ENCODE results near the gene PANK4. TPM values are rescaled to one million over a fixed set of nuclear protein-coding genes. Genes with fewer than 3 reads are reported as not detected.

PANK4 gene
- total RNA-seq, 1 experiment from 2014 or later, result 32.2 TPM

DNA sequence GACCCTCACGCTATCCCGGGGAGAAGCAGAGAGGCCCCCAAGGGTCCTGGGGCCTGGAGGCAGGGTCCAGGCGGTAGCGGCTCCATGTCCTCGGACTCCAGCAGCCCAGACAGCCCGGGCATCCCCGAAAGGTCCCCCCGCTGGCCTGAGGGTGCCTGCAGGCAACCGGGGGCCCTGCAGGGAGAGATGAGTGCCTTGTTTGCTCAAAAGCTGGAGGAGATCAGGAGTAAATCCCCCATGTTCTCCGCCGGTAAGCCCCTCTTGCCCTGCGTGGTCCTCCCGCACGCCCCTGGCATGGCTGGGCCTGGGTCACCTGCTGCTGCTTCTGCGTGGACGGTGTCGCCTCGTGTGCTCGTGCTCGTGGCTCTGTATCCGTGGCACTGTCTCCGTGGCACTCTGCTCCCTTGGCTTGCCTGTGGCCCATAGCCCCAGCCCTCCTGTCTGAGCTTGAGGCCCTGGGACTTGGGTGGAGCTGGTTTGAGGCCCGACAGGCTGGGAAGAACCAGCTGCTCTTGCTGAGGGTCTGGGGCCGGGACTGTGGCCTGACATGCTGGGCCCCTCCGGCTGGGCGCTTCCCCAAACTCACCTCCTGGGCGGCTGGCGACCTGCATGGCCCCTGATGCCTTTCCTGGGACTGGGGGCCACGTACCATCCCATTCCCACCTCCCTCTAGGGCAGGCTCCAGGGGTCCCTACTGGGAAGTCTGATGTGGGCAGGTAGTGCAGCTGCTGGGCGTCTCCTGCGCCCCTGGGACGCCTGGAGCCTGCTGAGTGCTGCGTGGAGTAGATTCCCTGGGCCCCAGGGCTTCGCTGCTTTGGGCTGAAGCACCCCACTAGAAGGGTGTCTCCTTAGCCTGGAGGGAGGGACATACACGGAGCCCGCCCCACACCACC lies 23.5 kb downstream of the PANK4 start:
- no peaks in the 10 kb centered on the region for H3K4me1 Mint-ChIP-seq
- no peak overlapping the region for H4K5ac ChIP-seq (ENCODE audit: insufficient read length, low read depth, low read length)
- H3K4me3 Mint-ChIP-seq, result no peak overlapping the region
- no peak overlapping the region for H4K8ac ChIP-seq (replicated peaks; ENCODE audit: insufficient read length, low read depth, low read length)
- no CpG with 5 or more reads among the region's 36 CpGs for WGBS (ENCODE audit: extremely low coverage, insufficient read length, low lambda C conversion rate)
- no peaks in the 10 kb centered on the region for H3K79me1 ChIP-seq (ENCODE audit: insufficient read depth, low read depth, low read length, poor library complexity, severe bottlenecking)
- peaks cover 0 to under 1% (median 0%) of the 10 kb centered on the region in 3 experiments; a peak in 1 of 7 replicates for H3K36me3 Mint-ChIP-seq (ENCODE audit: insufficient read depth in 1 of 3, low read depth in 3 of 3)
- H3K56ac ChIP-seq (ENCODE audit: insufficient read length, low read depth, low read length), result no peak overlapping the region
- H3K14ac ChIP-seq (ENCODE audit: insufficient read depth, low read length), result no peak overlapping the region
- H3K27ac Mint-ChIP-seq, result no peak overlapping the region
- H2BK15ac ChIP-seq (ENCODE audit: low read depth, low read length), result no peak overlapping the region
- H3K9me3 Mint-ChIP-seq, result no peaks in the 10 kb centered on the region
- H3K9ac ChIP-seq (ENCODE audit: extremely low read depth, insufficient read length, low read length), result no peak overlapping the region
- H2BK5ac ChIP-seq (ENCODE audit: insufficient read length, low read length), result no peak overlapping the region
- no peak overlapping the region for H2BK12ac ChIP-seq (ENCODE audit: insufficient read length, low read depth, low read length)
- H3K23me2 ChIP-seq (ENCODE audit: insufficient read length, low read depth, low read length, poor library complexity, severe bottlenecking), result no peaks in the 10 kb centered on the region
- H4K91ac ChIP-seq (ENCODE audit: insufficient read length, low read depth, low read length), result no peak overlapping the region
- no peak overlapping the region for H3T11ph ChIP-seq (ENCODE audit: low read length)
- H3K4me2 ChIP-seq (ENCODE audit: insufficient read depth, insufficient read length, low read length), result no peak overlapping the region
- no peak overlapping the region for H3K18ac ChIP-seq (ENCODE audit: insufficient read length, low read depth, low read length)
- no peaks in the 10 kb centered on the region for H3K27me3 ChIP-seq (ENCODE audit: insufficient read depth, low read length)
- no peak overlapping the region for H2AK5ac ChIP-seq (ENCODE audit: insufficient read length, low read length)
- no peak overlapping the region for H2AFZ ChIP-seq (ENCODE audit: low read length)
- H3K27ac ChIP-seq (ENCODE audit: insufficient read length, low read depth, low read length), result no peak overlapping the region
- TF ChIP-seq, protein P1, sequence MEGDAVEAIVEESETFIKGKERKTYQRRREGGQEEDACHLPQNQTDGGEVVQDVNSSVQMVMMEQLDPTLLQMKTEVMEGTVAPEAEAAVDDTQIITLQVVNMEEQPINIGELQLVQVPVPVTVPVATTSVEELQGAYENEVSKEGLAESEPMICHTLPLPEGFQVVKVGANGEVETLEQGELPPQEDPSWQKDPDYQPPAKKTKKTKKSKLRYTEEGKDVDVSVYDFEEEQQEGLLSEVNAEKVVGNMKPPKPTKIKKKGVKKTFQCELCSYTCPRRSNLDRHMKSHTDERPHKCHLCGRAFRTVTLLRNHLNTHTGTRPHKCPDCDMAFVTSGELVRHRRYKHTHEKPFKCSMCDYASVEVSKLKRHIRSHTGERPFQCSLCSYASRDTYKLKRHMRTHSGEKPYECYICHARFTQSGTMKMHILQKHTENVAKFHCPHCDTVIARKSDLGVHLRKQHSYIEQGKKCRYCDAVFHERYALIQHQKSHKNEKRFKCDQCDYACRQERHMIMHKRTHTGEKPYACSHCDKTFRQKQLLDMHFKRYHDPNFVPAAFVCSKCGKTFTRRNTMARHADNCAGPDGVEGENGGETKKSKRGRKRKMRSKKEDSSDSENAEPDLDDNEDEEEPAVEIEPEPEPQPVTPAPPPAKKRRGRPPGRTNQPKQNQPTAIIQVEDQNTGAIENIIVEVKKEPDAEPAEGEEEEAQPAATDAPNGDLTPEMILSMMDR (conservative IDR thresholded peaks at IDR 0.05), result no peak
- H3K79me2 ChIP-seq (ENCODE audit: insufficient read depth, low read length), result no peaks in the 10 kb centered on the region
- no peak overlapping the region for H2BK20ac ChIP-seq (ENCODE audit: low read depth, low read length, poor library complexity, severe bottlenecking)
- peaks cover 6% of the 10 kb centered on the region for H3K27me3 Mint-ChIP-seq (ENCODE audit: low read depth)
- no peaks in the 10 kb centered on the region for H4K20me1 ChIP-seq (ENCODE audit: control insufficient read depth, insufficient read depth, insufficient read length)
- no peak overlapping the region for H2BK120ac ChIP-seq (ENCODE audit: low read depth, low read length, poor library complexity, severe bottlenecking)
- H3K4ac ChIP-seq (ENCODE audit: low read depth, low read length), result no peak overlapping the region
- H3K23ac ChIP-seq (ENCODE audit: insufficient read length, low read depth, low read length), result no peak overlapping the region
- no peak for DNase-seq
- no peaks in the 10 kb centered on the region for H3K4me1 ChIP-seq (ENCODE audit: insufficient read depth, low read length)
- no peaks in the 10 kb centered on the region for H3K9me3 ChIP-seq (ENCODE audit: control insufficient read depth, low read depth, low read length)
